ENCODE results near the gene ODC1. TPM values are rescaled to one million over a fixed set of nuclear protein-coding genes. Genes with fewer than 3 reads are reported as not detected.

ODC1 gene
- total RNA-seq, 1 donor from 2014 or later: 715 TPM

- H3K27me3 ChIP-seq (ENCODE audit: control insufficient read depth, insufficient read depth, low read length): peaks cover 9% of the 10 kb centered on the region
- TF ChIP-seq CTCF (IDR thresholded peaks at IDR 0.05; ENCODE audit: insufficient read depth, low read length, severe bottlenecking): no peak
- no peak for DNase-seq (ENCODE audit: low read depth)
- no peak overlapping the region for H3K4me3 ChIP-seq (ENCODE audit: low read depth, low read length)
- no peaks in the 10 kb centered on the region for H3K36me3 ChIP-seq (ENCODE audit: control insufficient read depth, insufficient read depth, low read length)
- no peak for FAIRE-seq
Measured at GRCh38 chr2:10476723-10477442, 28.8 kb upstream of the ODC1 start.

- Histone ChIP-seq H3K27me3 (ENCODE audit: control insufficient read depth, insufficient read depth, low read length) (peaks cover under 1% of the 10 kb centered on the region), H3K4me3 (ENCODE audit: low read depth, low read length) (no peak overlapping the region), H3K36me3 (ENCODE audit: control insufficient read depth, insufficient read depth, low read length) (no peaks in the 10 kb centered on the region)
- FAIRE-seq (no peak), DNase-seq (ENCODE audit: low read depth) (no peak)
- TF ChIP-seq CTCF (IDR thresholded peaks at IDR 0.05; ENCODE audit: insufficient read depth, low read length, severe bottlenecking): no peak
Measured at GRCh38 chr2:10475811-10476660, 27.9 kb upstream of the ODC1 start.

GRCh38 chr2:10475221-10475722 lies 27.1 kb upstream of the ODC1 start:
- no peaks in the 10 kb centered on the region for H3K27me3 ChIP-seq (ENCODE audit: control insufficient read depth, insufficient read depth, low read length)
- no peaks in the 10 kb centered on the region for H3K36me3 ChIP-seq (ENCODE audit: control insufficient read depth, insufficient read depth, low read length)
- no peak for TF ChIP-seq CTCF (IDR thresholded peaks at IDR 0.05; ENCODE audit: insufficient read depth, low read length, severe bottlenecking)
- FAIRE-seq: no peak
- H3K4me3 ChIP-seq (ENCODE audit: low read depth, low read length): no peak overlapping the region
- DNase-seq (ENCODE audit: low read depth): no peak

- Histone ChIP-seq H3K36me3 (ENCODE audit: control insufficient read depth, insufficient read depth, low read length) (no peaks in the 10 kb centered on the region), H3K27me3 (ENCODE audit: control insufficient read depth, insufficient read depth, low read length) (no peaks in the 10 kb centered on the region), H3K4me3 (ENCODE audit: low read depth, low read length) (no peak overlapping the region)
- no peak for TF ChIP-seq CTCF (IDR thresholded peaks at IDR 0.05; ENCODE audit: insufficient read depth, low read length, severe bottlenecking)
- no peak for DNase-seq (ENCODE audit: low read depth)
- FAIRE-seq: no peak
Measured at GRCh38 chr2:10473121-10473756, 25.1 kb upstream of the ODC1 start.

GRCh38 chr2:10471955-10472354 lies 23.8 kb upstream of the ODC1 start:
- Histone ChIP-seq H3K36me3 (ENCODE audit: control insufficient read depth, insufficient read depth, low read length) (no peaks in the 10 kb centered on the region), H3K27me3 (ENCODE audit: control insufficient read depth, insufficient read depth, low read length) (no peaks in the 10 kb centered on the region), H3K4me3 (ENCODE audit: low read depth, low read length) (no peak overlapping the region)
- TF ChIP-seq CTCF (IDR thresholded peaks at IDR 0.05; ENCODE audit: insufficient read depth, low read length, severe bottlenecking): no peak
- DNase-seq (ENCODE audit: low read depth): no peak
- FAIRE-seq: no peak
